GM12875 (cell line): ENCODE data around the gene SUGCT.

Experiments
- H3K4me3 ChIP-seq: one replicate; pipeline ENCODE4 v1.5.1; 2011; ENCODE audit warnings: low read depth, low read length, control low read depth
- CTCF ChIP-seq: IDR thresholded peaks from 2 replicates; pipeline ENCODE4 v1.5.1; 2011; ENCODE audit warnings: low read depth, mild to moderate bottlenecking, control low read depth, inconsistent platforms, low read length, moderate library complexity, borderline replicate concordance; ENCODE audit not compliant: insufficient read depth

SUGCT gene

GRCh38 chr7:40544221-40544723, 409.5 kb downstream of the SUGCT start:
- TF ChIP-seq CTCF = no peak
- H3K4me3 ChIP-seq = no peak overlapping the region

DNA sequence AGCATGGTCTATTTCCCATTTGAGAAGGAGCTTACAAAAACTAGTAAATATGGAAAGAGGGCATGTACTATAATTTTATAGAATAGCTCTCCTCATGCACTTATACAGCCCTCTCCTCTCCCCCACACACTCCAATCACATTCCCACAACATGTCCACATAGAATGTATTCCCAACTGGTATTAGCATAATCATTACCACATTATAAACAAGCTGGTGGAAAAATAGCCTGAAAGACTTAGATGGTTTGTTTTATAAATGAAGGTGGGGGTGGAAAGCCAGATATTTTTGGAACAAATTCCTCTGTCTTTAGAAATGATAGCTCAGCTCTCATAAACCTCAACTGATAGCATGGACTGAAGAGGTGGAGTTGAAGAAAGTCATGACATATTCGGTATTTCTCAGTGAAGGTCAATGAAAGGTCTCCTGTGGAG, 410.1 kb downstream of the SUGCT start:
- TF ChIP-seq CTCF = no peak
- no peak overlapping the region for H3K4me3 ChIP-seq

DNA sequence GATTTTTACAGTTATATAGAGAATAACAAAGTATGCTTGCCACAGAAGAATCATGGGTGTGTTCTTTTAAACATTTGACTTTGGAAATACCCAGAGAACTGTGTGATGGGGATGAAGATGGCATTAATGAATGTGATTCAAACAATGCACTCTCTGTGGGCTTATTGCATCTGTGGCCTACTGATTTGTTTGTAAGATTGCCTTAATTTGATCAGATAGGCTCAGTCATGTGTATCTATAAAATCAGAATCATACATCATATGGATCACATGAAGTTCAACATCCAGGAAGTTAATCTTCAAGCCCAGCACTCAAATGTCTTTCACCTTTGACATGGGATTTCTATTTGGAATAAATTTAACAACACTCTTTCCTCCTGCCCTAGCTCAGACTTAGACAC, 410.9 kb downstream of the SUGCT start:
- no peak for TF ChIP-seq CTCF

DNA sequence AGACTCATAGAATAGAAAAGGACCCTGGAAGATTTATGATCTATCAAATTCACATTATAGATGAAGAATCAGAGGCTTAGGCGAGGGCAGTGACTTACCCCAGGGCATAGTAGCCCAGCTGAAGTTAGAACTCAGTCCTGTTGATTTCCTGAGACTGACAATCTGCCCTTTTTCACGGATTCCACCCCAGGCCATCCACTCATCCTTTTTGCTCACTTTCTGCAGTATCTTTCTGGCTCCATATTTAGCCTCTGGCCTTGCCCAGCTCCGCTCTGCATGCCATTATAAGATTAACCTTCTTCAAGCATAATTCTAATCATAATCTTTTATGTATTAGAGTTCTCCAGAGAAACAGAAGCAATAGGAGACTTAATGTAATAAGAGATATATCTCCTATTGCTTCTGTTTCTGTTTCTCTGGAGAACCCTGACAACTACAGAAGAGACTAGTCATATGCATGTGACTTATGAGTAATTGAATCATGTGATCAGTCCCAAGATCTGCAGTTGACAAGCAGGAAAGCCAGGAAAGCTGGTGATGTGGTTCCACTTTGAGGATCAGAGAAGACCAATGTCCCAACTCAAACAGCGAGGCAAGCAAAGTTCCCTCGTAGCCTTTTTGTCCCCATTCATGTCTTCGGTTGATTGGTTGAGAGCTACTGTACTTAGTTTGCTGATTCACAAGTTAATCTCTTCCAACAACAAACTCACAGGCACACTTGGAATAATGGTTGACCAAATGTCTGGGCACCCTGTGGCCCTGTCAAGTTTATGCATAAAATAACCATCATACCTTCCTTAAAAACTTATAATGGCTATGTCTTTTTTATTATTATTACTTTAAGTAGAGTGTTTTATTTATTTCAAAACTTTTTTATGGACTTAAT, 412.1 kb downstream of the SUGCT start:
- no peak for TF ChIP-seq CTCF

More for the DNA sequence above, 410.9 kb downstream of the SUGCT start:
- no peak overlapping the region for H3K4me3 ChIP-seq

GRCh38 chr7:40549372-40550039, 414.7 kb downstream of the SUGCT start:
- no peak overlapping the region for H3K4me3 ChIP-seq
- no peak for TF ChIP-seq CTCF

More for the DNA sequence above, 412.1 kb downstream of the SUGCT start:
- H3K4me3 ChIP-seq = no peak overlapping the region

DNA sequence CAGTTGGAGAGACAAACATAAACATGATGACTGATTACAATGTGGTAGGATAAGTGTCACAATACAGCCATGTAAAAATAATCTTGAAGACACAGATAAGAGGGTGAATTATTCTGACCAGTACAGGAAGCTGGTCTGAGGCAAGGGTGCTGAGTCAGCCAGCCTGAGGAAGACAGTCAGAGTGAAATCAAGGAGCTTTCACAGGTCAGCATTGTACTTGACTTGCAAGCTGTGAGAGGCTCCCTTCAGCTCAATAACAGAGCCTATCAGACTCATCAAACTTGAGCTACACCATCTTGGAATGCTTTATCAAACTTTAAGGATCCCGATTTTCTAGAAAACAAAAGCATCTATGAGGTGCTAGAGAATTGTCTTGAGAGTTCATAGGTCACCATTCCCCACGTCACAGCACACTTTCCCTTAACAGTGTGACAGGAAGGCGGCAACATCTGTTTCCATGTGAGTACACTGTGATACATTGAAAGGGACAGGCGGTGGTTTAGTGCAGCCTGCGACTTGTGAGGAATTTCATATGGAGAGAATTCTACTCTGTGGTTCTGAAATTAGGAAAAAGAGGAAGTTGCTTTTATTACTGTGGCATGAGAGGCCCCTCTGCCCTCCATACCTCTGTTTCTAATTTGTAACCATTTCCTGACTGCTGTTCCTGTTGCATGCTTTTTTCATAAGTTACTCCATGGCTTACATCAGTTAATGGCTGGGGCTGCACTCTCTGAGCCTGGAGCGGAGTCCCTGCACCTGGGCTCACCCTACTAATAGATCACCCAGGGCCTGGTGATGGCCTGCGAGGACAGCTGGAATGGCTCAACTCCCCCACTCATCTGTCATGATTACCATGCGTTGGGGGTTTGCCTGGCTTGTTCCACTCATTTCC, 417.1 kb downstream of the SUGCT start:
- no peak overlapping the region for H3K4me3 ChIP-seq
- TF ChIP-seq CTCF = no peak
